ENCODE measurements around the gene MAP1S.

DNA sequence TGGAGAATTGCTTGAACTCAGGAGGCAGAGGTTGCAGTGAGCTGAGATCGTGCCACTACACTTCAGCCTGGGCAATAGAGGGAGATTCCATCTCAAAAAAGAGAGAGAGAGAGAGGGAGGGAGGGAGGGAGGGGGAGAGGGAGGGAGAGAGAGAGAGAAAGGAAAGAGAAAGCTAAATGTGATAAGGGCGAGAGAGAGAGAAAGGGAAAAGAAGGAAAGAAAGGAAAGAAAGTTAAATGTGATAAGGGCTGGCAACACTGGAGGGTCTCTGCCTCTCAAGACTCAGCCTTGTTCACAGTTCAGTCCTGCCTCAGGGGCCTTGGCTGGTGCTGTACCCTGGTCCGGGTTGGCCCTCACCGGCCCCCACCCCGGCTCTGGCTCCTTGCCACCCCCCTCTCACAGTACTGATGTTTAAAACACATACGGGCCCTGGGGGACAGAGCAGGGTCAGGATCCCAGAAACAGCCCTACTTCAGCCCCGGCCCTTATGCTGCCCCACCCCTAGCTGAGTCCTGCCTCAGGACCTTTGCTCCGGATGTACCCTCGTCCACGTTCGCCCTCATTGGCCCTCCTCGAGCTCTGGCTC is 3.5 kb downstream of the MAP1S start:
- TF ChIP-seq, protein P1, sequence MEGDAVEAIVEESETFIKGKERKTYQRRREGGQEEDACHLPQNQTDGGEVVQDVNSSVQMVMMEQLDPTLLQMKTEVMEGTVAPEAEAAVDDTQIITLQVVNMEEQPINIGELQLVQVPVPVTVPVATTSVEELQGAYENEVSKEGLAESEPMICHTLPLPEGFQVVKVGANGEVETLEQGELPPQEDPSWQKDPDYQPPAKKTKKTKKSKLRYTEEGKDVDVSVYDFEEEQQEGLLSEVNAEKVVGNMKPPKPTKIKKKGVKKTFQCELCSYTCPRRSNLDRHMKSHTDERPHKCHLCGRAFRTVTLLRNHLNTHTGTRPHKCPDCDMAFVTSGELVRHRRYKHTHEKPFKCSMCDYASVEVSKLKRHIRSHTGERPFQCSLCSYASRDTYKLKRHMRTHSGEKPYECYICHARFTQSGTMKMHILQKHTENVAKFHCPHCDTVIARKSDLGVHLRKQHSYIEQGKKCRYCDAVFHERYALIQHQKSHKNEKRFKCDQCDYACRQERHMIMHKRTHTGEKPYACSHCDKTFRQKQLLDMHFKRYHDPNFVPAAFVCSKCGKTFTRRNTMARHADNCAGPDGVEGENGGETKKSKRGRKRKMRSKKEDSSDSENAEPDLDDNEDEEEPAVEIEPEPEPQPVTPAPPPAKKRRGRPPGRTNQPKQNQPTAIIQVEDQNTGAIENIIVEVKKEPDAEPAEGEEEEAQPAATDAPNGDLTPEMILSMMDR (IDR thresholded peaks at IDR 0.05) = no peak
- no peak for TF ChIP-seq POLR2A (IDR thresholded peaks at IDR 0.05)

All from Peyer's patch (tissue), 4 donors.